HPDE6-E6E7 (cell line): ENCODE data around the gene ABCD1.
"Not testable (repeated sequence)": the region's sequence is repeated elsewhere in the genome, so short reads cannot be mapped to it uniquely, and the experiment has no call there.

ENCODE experiments used
- DNase-seq: peaks from one replicate; pipeline ENCODE4 v3.0.0; 2011; ENCODE audit warnings: missing footprints; ENCODE audit errors: extremely low spot score

The ABCD1 gene

DNA sequence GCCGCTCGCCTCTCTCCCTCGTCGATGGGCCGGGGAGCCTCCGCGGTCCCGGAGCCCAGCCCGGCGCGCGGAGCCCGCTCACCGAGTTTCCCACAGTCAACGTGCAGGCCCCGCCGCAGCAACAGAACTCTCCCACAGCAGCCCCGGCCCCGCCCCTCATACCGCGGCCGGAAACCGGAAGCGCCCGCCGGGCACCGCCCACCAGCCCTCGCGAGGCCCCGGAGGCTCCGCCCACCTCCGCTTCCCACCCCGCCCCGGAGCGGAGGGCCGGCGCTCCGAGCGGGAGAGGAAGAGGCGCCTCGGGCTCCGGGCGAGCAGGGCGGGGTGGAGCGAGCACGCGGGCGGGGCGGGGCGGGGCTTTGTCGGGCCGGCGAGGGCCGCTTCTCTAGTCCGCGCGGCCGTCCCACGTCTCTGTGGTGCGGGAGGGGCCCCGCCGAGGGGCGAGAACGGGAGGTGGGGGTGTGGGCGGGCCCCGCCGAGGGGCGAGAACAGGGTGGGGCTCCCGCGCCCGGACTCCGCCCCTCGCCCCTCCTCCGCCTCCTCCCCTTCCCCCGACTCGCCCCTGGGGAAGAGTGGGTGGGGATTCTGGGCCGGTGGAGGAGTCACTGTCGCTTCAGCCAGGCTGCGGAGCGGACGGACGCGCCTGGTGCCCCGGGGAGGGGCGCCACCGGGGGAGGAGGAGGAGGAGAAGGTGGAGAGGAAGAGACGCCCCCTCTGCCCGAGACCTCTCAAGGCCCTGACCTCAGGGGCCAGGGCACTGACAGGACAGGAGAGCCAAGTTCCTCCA is at the start of gene ABCD1, which contains the start of gene BCAP31:
TSS of gene ABCD1 (plus strand) at position 605 of the 787 bp plus-strand sequence. CDS start 411 bp downstream, outside the sequence.
TSS of gene BCAP31 (minus strand) at position 136 of the 787 bp plus-strand sequence. CDS start 1,143 bp downstream, outside the sequence.
- peak; percentile 91 for DNase-seq

DNA sequence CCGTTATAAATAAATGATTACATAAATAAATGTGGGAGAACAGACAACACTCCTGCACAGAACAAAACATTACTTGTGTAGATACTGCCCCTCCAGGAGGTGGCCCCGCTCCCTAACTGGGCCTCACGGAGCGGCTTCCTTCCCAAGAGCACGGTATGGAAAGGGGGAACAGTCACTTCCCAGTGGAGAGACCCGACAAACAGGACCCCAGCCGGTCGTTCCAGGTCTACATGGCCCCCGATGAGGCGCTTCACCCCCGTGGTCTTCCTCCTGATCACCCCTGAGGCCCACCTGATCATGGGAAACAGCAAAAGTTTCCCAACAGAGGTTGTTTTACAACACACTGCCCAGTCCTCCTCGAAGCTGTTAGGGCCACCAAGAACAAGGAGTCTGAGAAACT is 43.5 kb upstream of the ABCD1 start:
- no peak for DNase-seq

DNA sequence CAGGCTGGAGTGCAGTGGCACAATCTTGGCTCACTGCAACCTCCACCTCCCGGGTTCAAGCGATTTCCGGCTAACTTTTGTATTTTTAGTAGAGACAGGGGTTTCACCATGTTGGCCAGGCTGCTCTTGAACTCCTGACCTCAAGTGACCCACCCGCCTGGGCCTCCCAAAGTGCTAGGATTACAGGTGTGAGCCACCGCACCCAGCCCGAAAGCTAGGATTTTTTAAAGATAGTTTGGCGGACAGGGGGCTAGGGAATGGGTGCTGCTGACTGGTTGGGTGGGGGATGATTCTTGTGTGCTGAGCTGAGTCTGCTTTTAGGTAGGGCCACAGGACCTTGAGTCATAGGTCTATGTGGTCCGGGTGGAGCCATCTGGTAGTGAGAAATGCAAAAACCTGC is 41.2 kb upstream of the ABCD1 start:
- not testable (repeated sequence) for DNase-seq

DNA sequence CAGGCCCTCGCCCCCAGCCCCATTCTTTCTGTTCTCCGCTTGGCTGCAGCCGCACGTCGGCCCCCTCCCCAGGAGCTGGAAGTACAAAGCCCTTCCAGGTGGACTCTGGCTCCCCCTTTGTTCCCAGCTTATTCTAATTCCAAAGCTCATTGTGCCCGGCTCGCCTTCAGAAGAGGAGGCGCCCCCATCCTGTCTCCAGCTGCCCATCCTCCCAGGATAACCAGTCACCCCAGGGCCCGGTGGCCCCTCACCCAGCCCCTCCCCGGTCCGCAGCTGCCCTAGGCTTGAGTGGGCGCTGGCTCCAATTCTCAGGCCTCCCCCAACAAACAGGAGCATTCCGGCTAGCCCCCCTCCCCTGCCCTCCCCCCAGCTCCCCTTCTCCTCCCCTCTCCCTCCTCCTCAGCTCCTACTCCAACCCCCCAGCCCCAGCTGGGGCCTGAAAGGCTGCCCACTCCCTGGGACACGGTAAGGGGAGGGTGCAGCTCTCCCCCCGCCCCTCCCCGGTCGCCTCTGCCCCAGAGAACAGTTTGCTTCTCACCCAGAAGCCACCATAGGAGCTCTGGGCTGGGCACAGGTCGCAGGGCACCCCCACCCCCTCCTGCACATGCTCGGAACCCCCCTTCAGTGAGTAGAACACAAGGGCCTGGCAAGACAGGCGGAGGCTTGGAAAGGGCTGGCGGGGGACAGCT is 40.0 kb upstream of the ABCD1 start:
- no peak for DNase-seq

DNA sequence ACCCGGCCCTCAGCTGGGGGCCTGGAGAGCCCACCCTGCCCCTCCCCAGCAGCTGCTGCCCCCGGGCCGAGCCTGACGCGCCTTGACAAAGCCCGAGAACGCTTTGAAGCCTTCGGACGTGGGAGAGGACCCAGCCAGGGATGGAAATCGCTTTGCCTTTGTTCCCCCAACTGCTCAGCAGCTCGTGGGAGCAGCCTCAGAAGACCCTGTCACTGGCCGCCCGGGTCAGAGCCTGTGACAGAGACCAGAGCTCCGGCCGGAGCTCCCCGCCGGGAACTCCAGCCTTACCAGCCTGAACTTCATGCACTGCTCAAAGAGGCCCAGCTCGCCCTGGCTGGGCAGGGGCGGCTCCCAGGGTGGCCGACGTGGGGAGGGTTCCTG is 39.5 kb upstream of the ABCD1 start:
- DNase-seq = no peak

DNA sequence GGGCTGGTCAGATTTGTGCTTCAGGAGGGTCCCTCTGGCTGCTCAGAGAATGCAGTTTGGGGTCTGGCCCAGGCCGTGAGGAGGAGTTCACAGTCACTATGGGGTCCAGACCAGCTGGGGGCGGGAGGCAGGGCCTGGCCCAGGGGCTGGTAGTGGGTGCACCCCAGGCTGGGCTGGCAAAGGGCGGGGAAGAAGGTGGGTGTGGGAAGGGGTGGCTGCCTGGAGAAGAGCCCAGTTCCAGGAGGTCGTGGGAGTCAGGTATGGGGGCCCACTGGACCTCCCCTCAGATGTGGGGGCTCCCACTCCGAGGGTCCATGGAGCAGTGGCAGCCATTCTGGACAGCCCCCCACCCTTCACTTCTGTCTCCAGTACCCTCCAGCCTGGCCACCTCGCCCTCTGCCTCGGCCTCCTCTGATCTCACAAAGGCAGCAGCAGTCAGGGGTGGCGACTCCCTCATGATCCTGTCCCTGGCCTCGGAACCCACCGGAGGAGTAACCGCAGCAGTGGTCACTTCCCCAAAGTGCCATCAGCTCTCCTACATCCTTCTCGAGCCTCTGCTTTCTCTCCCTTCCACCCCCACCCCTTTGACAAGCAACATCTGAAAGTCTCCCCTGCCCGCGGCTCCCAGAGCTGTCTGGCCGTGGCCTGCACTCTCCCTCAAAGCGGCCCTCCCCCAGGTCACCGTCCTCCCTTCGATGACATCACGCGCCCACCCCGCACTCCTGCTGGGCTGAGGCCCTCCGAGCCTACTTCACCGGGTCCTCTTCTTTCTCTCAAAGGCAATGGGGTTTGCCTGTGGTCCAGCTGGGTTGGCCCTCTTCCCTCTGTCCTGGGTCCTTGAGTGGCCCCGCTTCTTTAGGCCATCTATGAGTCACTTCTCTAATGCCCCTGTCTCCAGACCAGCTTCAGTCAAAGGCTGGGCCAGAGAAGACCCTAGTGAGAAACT is 38.6 kb upstream of the ABCD1 start:
- no peak for DNase-seq

DNA sequence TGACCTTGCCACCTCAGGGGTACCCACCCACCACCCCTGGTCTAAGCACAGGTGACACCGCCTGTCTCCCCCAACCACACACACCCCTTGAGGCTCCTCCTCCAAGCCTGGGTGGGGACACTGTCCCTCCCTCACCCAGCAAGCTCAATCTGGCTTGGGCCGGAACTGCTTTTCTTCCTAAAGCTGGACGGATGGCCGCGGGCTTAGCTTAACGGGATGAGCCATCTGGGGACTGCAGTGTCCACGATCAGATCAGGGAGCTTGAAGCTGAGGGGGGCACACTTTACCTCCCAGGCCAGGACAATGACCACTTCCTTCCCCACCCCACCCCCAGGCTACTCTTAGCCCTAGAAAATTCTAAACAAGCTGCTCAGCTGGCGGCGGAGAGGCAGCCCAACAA is 37.9 kb upstream of the ABCD1 start:
- DNase-seq = no peak

DNA sequence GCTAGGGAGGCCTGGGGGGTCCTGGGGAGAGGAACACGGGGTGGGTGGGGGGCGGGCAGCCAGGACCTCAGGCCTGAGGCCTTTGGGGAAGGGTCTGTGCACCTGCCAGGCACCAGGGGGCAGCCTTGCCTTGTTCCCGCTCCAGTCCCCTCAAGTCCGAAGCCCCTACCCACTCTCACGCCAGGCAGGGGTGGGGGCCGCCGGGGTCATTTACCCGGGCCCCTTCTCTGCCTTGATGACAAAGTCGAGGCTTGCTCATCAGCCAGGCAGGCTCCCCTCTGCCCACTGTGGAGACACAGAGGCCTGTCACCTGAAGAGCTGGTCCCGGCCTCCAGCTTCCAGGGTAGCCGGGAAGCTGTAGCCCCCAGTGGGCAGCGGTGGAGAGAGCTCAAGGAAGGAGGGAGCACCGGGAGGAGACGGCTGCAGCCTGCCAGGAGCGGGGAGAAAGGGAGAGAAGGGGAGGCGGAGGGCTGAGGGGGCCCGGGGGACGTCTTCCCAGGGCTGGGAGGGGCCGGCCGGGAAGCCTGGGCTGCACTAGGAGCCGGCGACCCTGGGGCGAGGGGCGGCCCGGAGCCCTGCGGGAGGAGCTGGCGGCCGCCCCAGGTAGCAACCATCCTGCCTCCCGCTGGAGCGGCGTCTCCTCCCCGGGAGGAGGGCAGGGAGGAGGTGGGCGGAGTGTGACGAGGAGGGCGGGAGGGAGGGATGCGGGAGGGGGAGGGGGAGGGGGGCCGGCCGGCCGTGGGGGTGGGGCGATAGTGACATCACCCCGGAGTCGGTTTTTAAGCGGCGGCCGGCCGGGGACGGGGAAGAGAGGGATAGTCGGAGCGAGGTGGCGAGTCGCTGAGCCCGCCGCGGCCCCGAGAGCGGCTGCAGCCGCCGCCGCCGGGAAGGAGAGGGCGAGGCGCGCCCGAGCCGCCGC is 37.3 kb upstream of the ABCD1 start, which contains the start of gene SLC6A8:
TSS of gene SLC6A8 (plus strand) at position 806 of the 919 bp plus-strand sequence. CDS start 649 bp downstream, outside the sequence.
- peak; percentile 56 for DNase-seq

DNA sequence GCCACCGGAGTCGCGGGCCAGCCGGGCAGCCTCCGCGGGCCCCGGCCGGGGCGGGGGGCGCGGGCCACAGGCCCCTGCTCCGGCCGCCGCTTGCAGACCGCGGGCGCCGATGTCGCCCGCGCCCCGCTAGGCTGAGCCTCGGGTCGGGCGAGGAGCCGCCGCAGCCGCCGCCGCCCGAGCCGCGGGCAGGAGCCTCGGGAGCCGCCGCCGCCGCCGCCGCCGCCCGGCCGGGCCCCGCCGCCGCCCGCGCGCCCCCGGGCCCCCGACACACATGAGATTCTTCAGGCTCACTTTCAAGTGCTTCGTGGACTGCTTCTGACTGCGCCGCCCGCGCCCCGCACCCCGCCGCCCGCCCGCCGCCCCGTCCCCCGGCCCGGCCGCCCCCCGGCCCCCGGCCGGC is 36.6 kb upstream of the ABCD1 start:
- no peak for DNase-seq

DNA sequence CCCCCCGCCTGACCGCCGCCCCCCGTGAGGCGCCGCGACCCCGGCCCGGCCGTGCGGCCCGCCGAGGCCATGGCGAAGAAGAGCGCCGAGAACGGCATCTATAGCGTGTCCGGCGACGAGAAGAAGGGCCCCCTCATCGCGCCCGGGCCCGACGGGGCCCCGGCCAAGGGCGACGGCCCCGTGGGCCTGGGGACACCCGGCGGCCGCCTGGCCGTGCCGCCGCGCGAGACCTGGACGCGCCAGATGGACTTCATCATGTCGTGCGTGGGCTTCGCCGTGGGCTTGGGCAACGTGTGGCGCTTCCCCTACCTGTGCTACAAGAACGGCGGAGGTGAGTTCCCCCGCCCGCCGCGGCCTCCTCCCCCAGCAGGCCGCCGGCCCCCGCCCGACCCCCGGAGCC is 36.1 kb upstream of the ABCD1 start:
- no peak for DNase-seq

DNA sequence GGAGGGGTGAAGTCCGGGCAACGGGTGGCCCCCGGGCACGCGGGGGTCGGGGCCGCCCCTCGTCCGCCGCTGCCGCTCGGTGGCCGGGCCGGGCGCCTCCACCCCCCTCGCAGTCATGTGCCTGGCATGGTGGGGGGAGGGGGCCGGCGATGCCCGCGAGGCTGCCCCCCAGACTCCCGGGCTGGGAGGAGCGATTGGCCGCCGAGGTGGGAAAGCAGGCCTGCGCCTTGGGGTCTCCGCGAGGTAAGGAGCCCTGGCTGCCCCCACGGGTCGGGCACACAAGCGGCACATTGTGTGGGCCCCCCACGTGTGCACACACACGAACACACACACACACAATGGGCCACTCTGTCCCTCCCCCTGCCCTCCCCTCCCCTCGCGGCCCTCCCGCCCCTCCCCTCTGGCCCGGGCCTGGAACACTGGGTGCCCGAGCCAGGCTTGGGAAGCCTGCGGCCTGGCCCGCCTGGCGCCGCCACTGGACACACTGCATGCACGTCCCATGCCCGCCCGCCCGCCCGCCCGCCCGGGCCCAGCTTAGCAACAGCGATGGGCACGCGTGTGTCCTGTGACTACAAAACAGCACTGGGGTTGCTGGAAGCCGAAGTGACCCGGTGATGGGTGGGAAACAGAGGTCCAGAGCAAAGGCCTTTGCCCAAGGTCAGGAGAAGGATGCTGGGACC is 35.6 kb upstream of the ABCD1 start:
- no peak for DNase-seq

DNA sequence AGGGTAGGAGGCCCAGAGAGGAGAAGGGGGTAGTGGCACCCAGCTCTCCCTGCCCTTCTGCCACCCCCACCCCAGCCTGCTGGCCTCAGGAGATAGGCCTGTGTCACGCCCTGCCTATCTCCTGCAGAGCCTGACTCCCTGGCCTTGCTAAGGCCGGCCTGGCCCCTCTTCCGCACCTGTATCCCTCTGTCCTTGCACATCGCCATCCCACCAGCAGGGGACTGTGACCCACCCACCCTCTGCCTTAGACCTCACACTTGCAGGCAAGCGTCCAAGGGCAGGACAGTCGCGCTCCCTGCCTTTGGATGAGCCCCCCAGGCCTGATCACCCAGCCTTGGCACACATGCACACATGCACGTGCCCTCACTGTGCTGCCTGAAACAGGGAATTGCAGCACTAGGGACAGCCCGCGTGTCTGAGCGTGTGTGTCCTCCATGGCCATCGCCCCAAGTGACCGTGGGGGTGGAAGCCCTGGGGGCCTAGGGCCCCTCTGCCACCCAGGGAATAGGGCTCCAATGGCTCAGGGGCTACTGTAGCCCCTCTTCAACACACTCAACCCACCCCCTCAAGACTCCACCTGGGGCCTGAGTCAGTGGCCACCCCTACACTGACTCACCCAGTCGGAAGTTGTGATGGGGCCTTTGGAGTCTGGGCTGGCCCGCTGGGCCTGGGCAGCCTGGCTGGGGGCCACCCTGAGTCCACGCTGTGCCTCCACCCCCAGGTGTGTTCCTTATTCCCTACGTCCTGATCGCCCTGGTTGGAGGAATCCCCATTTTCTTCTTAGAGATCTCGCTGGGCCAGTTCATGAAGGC is 34.8 kb upstream of the ABCD1 start:
- DNase-seq = no peak

DNA sequence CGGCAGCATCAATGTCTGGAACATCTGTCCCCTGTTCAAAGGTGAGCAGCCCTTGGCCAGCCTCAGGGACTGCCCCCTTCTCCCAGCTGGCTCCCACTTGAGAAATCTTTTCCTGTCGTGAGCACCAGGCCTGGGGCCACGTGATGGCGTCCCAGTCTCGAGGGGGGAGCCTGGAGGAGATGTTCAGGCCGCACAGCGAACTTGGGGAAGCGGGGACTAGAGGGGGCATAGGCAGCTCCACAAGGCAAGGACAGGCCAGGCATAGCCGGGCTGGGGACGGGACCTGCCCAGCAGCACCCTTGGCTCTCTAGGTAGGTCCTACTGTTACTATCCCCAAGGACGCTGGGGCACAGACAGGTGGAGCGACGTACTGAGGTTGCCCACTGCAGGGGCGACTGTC is 34.2 kb upstream of the ABCD1 start:
- no peak for DNase-seq

DNA sequence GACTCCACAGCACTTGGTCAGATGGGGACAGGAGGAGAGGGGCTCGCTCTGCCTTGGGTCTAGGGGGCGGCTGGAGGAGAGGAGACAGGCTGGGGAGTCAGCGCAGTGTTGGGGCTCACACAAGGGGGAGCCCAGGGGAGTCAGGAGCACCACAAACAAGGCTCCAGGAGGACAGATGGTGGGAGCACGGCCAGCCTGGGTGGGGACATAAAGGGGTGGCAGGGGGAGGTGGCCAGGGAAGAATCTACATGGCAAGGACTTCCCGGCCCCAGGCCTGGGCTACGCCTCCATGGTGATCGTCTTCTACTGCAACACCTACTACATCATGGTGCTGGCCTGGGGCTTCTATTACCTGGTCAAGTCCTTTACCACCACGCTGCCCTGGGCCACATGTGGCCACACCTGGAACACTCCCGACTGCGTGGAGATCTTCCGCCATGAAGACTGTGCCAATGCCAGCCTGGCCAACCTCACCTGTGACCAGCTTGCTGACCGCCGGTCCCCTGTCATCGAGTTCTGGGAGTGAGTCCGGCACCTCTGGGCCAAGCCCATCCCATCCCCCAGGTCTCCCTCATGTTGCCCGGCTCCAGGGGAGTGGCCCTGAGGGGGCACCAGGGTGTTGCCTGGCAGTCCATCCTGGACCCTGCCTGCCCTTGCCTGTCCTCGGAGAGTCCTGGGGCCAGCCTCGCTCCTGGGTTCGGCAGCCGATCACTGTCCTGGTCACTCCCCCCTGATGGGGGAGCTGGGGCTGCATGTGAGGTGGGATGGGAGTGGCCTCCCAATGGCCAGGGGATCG is 33.4 kb upstream of the ABCD1 start:
- not testable (repeated sequence) for DNase-seq

DNA sequence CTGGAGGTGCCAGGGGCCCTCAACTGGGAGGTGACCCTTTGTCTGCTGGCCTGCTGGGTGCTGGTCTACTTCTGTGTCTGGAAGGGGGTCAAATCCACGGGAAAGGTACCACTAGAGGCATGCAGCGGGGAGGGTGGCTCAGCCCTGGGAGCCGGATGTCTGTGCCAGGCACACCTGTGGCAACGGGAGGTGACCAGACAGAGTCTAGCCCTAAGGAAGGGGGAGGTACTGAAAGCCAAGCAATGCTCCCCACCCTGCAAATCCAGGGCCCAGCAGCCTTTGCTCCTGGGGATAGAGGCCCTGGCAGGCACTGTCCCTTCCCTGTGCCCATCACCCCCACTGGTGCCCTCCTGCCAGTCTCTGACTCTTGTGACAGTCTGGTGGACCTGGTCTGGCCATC is 32.7 kb upstream of the ABCD1 start:
- DNase-seq = no peak

DNA sequence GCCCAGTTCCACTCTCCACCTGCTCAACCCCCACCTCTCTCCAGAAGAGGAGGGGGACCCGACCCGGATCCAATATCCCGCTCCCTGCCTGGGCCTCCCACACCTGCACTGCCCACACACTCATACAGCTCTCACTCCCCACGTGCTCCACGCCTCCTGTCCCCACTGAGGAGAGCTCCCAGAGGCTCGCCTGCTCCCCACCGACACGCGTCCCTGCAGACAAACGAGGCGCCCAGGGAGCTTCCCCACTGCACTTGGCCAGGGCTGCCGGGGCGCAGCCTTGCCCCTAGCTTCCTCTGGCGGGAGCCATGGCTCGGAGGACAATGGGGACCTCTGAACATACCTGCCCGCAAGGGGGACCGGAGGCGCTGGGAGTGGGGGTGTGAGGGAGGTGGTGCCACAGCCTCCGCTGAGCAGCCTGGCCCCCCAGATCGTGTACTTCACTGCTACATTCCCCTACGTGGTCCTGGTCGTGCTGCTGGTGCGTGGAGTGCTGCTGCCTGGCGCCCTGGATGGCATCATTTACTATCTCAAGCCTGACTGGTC is 32.0 kb upstream of the ABCD1 start:
- no peak for DNase-seq

DNA sequence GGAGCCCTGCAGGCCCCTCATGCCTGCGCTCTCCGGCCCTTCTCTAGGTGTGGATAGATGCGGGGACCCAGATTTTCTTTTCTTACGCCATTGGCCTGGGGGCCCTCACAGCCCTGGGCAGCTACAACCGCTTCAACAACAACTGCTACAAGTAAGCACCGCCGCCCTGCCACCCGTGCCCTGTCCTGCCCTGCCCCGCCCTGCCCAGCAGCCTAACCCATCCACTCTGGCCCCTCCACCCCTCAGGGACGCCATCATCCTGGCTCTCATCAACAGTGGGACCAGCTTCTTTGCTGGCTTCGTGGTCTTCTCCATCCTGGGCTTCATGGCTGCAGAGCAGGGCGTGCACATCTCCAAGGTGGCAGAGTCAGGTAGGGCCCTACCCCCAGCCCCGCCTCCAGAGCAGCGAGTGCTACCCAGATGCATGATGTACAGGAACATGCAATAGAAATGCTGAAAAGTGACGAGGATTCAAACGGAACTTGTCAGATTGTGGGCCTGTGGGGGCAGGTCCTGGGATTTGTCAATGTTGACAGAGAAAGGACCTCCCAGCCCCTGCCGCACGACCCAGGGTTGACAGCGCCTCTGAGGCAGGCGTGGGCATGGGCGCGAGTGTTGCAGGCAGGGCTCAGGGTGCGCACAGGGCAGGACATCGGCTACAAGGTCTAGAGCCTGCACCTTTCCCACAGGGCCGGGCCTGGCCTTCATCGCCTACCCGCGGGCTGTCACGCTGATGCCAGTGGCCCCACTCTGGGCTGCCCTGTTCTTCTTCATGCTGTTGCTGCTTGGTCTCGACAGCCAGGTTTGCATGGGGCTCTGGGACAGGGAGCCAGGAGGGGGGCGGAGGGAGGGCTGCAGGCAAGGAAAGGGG is 31.2 kb upstream of the ABCD1 start:
- no peak for DNase-seq
